ENCODE data around the gene ACKR3.

ACKR3 gene

DNA sequence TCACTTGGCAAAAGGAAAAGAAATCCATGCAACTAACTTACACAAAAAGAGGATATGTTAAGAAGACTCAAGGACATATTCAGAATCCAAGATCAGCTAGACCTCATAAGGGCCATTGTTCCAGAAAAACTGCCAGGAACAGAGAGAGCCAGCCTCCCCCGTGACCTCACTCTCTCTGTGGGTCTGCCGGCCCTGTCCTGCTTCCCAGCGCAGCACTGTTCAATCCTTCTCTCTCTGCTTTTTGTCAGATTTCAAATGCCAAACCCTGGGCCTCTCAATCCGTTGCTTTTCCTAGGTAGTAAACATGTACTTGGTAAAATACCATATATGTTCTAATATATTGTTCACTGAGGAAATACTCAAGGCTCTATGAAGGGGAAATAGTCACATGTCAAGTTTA lies 40.0 kb upstream of the ACKR3 start:
- ChIA-PET CTCF (no interaction called here), POLR2A (ENCODE audit: low non-redundant PET) (no interaction called here)
- DNase-seq (ENCODE audit: low spot score) = no peak
- TF ChIP-seq, protein P1, sequence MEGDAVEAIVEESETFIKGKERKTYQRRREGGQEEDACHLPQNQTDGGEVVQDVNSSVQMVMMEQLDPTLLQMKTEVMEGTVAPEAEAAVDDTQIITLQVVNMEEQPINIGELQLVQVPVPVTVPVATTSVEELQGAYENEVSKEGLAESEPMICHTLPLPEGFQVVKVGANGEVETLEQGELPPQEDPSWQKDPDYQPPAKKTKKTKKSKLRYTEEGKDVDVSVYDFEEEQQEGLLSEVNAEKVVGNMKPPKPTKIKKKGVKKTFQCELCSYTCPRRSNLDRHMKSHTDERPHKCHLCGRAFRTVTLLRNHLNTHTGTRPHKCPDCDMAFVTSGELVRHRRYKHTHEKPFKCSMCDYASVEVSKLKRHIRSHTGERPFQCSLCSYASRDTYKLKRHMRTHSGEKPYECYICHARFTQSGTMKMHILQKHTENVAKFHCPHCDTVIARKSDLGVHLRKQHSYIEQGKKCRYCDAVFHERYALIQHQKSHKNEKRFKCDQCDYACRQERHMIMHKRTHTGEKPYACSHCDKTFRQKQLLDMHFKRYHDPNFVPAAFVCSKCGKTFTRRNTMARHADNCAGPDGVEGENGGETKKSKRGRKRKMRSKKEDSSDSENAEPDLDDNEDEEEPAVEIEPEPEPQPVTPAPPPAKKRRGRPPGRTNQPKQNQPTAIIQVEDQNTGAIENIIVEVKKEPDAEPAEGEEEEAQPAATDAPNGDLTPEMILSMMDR (conservative IDR thresholded peaks at IDR 0.05; ENCODE audit: low read depth) = no peak
- H3K27ac ChIP-seq = no peak overlapping the region

DNA sequence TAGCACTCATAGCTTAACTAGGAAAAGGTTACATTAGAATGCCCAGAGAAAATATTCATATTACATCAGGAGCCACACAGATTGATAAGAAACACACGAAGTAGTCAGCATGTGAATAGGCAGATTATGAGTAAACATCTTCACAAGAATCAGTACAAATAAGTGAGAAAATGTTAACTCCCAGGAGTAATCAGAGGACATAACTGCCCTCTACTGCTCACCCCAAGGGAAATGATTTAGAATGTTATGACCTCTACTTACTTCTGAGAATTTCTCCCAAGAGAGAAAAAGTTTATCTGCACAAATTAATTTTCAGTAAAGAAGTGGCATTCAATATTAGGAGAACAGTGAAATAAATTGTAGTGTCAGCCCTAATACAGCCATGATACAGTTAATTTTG lies 39.1 kb upstream of the ACKR3 start:
- TF ChIP-seq, protein P1 (conservative IDR thresholded peaks at IDR 0.05; ENCODE audit: low read depth) = no peak
- ChIA-PET CTCF (no interaction called here), POLR2A (ENCODE audit: low non-redundant PET) (no interaction called here)
- DNase-seq (ENCODE audit: low spot score) = no peak
- no peak overlapping the region for H3K27ac ChIP-seq

DNA sequence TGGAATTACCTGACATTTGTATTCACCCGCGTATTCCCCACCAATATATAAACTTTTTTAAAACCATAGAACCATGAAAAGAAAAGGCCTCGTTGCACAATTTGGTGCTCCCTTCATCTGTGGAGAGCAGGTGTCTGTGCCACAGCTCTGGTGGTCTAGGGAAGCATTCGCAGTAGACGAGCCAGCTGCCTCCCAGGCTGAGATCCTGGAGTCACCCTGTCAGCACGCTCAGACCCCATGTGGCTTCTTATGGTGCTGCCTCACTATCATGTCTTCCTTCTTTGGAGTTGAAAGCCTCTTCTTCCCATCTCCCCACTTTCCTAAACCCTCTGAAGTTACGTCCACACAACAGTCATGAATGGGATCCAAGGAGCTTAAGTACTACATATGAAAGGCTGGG lies 38.4 kb upstream of the ACKR3 start:
- ChIA-PET CTCF (no interaction called here), POLR2A (ENCODE audit: low non-redundant PET) (no interaction called here)
- H3K27ac ChIP-seq = no peak overlapping the region
- TF ChIP-seq, protein P1 (conservative IDR thresholded peaks at IDR 0.05; ENCODE audit: low read depth) = no peak
- DNase-seq (ENCODE audit: low spot score) = no peak

DNA sequence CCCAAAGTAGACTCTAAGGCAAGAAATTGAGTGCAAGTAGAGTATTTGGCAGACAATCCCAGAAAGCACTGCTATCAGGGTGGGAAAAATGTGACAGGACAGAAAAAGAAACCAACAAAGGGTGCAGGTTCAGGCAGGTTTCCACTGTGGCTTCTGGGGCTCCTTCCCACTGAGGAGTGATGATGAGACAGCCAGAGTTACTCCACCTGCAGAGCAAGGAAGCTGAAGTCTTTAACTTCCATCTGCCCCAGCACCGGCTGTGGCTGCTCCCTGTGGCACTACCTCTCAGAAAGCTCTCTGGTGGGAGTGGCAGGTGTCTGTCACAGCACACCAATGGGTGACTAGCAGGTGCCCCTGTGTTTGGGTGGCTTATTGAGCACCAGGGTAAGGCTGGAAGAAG lies 37.6 kb upstream of the ACKR3 start:
- TF ChIP-seq, protein P1 (conservative IDR thresholded peaks at IDR 0.05; ENCODE audit: low read depth) = no peak
- POLR2A ChIA-PET (ENCODE audit: low non-redundant PET) = no interaction called here
- no peak for DNase-seq (ENCODE audit: low spot score)
- CTCF ChIA-PET = interaction anchor here (0.6 kb wide), 1 partner anchor 14 kb away, joined by 3 read pairs; no protein-coding TSS in a partner anchor
- H3K27ac ChIP-seq = no peak overlapping the region

DNA sequence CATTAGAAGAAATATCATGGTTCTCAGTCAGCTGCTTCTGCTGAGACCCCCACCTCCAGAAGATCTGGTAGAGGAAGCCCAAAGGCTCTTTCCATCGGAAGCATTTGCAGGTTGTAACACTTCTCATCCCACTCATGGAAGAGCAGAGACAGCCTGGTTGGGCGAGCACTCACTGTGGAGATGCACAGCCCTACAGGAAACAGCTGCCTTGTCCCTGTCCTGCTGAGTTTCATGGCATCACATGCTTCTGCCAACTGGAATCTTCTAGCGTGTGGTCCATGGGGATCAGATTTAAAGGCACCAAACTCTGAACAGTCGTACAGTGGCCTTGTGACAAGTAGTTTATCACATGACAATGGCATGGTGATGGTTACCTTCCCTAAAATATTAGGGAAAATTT lies 36.3 kb upstream of the ACKR3 start:
- no peak for DNase-seq (ENCODE audit: low spot score)
- ChIA-PET POLR2A (ENCODE audit: low non-redundant PET) (no interaction called here), CTCF (no interaction called here)
- TF ChIP-seq, protein P1 (conservative IDR thresholded peaks at IDR 0.05; ENCODE audit: low read depth) = no peak
- H3K27ac ChIP-seq = no peak overlapping the region

DNA sequence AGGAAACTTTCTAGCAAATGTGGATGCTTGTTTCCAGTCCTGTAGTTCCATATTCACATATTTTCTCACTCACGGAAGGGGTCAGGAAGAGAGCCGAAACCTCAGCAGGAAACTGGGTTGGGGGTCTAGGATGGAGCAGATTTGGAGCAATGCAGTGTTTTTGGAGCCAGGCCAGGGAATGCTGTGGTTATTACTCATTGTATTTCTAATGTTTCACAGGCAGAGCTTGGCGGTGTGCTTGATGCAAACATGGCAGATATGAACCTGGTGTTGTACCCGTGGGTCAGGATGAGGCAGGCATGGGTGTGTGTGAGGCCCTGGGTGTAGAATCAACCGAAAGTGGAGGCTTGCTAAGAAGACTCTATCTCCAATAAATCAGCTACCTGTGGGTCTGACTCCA lies 34.6 kb upstream of the ACKR3 start:
- ChIA-PET CTCF (no interaction called here), POLR2A (ENCODE audit: low non-redundant PET) (no interaction called here)
- no peak overlapping the region for H3K27ac ChIP-seq
- TF ChIP-seq, protein P1 (conservative IDR thresholded peaks at IDR 0.05; ENCODE audit: low read depth) = no peak
- DNase-seq (ENCODE audit: low spot score) = peak; percentile 14
